HL-60 (cell line): ENCODE data around the gene SOX30.

Experiments
- DNase-seq, 2 experiments: peaks; one replicate each; pipeline ENCODE4 v3.0.0-alpha.2; 2010 to 2020; ENCODE audit warnings: low read depth in 1 of 2, low spot score in 1 of 2
- H3K27ac ChIP-seq: fragments of 250-450 bp; sonication (Bioruptor Pico); replicated peaks from 2 replicates; pipeline ENCODE4 v1.5.1; 2020; ENCODE audit warnings: mild to moderate bottlenecking, moderate library complexity
- H3K27me3 ChIP-seq: fragments of 250-450 bp; sonication (Bioruptor Pico); 2 replicates; pipeline ENCODE4 v1.5.1; 2021; ENCODE audit warnings: mild to moderate bottlenecking, moderate library complexity; ENCODE audit not compliant: insufficient read depth, poor library complexity, severe bottlenecking
- H3K4me3 ChIP-seq: replicated peaks from 2 replicates; pipeline ENCODE4 v1.5.1; 2011; ENCODE audit warnings: mild to moderate bottlenecking, control low read depth, low read length; ENCODE audit not compliant: insufficient read depth
- CTCF ChIP-seq: IDR thresholded peaks from one replicate; pipeline ENCODE4 v1.5.1; 2011; ENCODE audit warnings: low read length, control low read depth, inconsistent platforms; ENCODE audit not compliant: insufficient read depth
- GABPA ChIP-seq: IDR thresholded peaks from 2 replicates; pipeline ENCODE4 v1.6.1; 2012; ENCODE audit warnings: low read depth
- POLR2AphosphoS5 ChIP-seq: IDR thresholded peaks from 2 replicates; pipeline ENCODE4 v1.6.1; 2012; ENCODE audit warnings: low read depth
- REST ChIP-seq: IDR thresholded peaks from 2 replicates; pipeline ENCODE4 v1.6.1; 2012; ENCODE audit warnings: low read depth; ENCODE audit not compliant: insufficient replicate concordance
- SPI1 ChIP-seq: IDR thresholded peaks from 2 replicates; pipeline ENCODE4 v1.6.1; 2012; ENCODE audit warnings: low read depth, mild to moderate bottlenecking, borderline replicate concordance

SOX30 gene

GRCh38 chr5:157616785-157617184 is 35.5 kb downstream of the SOX30 start:
- no peak for DNase-seq
- no peaks in the 10 kb centered on the region for H3K27me3 ChIP-seq
- TF ChIP-seq CTCF = no peak
- no peak overlapping the region for H3K4me3 ChIP-seq
- H3K27ac ChIP-seq = no peak overlapping the region

- TF ChIP-seq SPI1 (no peak), POLR2AphosphoS5 (no peak), REST (no peak), CTCF (no peak)
- H3K27me3 ChIP-seq = no peaks in the 10 kb centered on the region
- H3K4me3 ChIP-seq = no peak overlapping the region
- H3K27ac ChIP-seq = no peak overlapping the region
- DNase-seq = no peak
Measured at GRCh38 chr5:157613385-157614245, 38.6 kb downstream of the SOX30 start.

- Histone ChIP-seq H3K27ac (no peak overlapping the region), H3K4me3 (no peak overlapping the region), H3K27me3 (no peaks in the 10 kb centered on the region)
- no peak for DNase-seq
- TF ChIP-seq REST = no peak
- TF ChIP-seq POLR2AphosphoS5 = no peak
- no peak for TF ChIP-seq GABPA
- TF ChIP-seq SPI1 = no peak
- no peak for TF ChIP-seq CTCF
Measured at GRCh38 chr5:157612581-157612980, 39.7 kb downstream of the SOX30 start.
